ENCODE results near the gene CAMK2A. TPM values are rescaled to one million over a fixed set of nuclear protein-coding genes. Genes with fewer than 3 reads are reported as not detected.

The CAMK2A gene
- total RNA-seq: not detected in 2 replicates
- polyA plus RNA-seq: not detected in 2 replicates
- polyA plus RNA-seq (2011; cell fraction: cytosol; rRNA removed): not detected in 2 replicates
- polyA plus RNA-seq (2011; cell fraction: nucleus; rRNA removed): not detected in 2 replicates
- not detected in 2 replicates for polyA plus RNA-seq (2012)
- polyA minus RNA-seq: not detected in 2 replicates
- not detected for polyA minus RNA-seq (2011; cell fraction: cytosol; rRNA and poly(A)+ RNA removed)
- polyA minus RNA-seq (2011; cell fraction: nucleus; rRNA and poly(A)+ RNA removed): not detected in 2 replicates
- not detected for Bru-seq, nascent RNA
- BruChase-seq, experiment 1, labeled RNA remaining after a 6-hour chase: not detected
- BruChase-seq, experiment 2, labeled RNA remaining after a 2-hour chase: percentile 3 among the genes with signal in this experiment
- long read RNA-seq: 0 reads

DNA sequence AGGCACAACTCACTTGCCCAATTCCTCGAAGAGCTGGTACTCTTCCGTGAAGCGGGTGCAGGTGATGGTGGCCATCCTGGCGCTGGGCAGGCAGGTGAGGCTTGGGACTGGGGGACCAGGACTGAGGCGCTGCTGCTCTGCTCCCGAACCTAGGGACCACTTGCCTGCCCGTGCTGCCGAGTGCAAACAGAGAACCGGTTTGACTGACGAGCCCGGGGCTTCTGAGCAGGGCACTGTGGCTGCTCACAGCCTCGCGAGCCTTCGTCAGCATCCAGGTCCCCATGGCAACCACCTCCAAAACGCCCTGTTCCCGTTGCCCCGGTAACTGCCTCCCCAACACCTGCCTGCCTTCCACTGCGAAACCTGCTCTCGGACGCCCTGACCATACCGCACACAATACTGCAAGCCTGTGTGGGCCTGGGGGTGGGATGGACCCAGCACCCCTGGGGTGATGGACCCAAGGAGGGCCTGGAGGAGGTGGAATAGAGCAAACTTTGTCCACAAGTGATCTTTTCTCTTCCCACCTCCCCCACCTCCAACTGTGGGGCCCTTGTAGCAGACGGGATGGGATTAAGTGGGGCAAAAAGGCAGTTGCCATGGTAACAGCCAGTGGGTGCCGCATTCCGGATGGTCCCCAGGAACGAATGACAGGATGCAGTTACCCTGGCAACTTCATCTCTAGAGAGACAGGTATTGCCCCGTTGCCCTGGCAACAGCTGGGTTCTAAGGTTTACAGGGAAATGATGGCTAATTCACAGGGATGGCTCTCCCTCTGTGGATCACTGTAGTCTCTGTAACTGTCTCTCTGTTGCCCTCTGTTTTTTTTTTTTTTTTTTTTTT is at the start of gene CAMK2A:
Gene CAMK2A, minus strand, starts transcription at position 223 of the 840 bp plus-strand sequence. Its CDS starts 148 bp downstream, at position 75.
- no peaks in the 10 kb centered on the region for H3K36me3 ChIP-seq (ENCODE audit: control insufficient read depth in 2 of 2, extremely low read depth in 1 of 2, insufficient read depth in 2 of 2, low read length in 2 of 2)
- no peak for FAIRE-seq
- intact Hi-C loops (cut with micrococcal nuclease) (no loop called here), dilution Hi-C loops (cut with MboI; ENCODE audit: extremely low pct_ligation_motif_present, low sequenced_read_pairs) (no loop called here)
- no peaks in the 10 kb centered on the region for H4K20me1 ChIP-seq (replicated peaks; ENCODE audit: control insufficient read depth, extremely low read depth, insufficient read depth, low read length)
- H3K4me1 ChIP-seq (ENCODE audit: control insufficient read depth, extremely low read depth, insufficient read depth, low read length): no peaks in the 10 kb centered on the region
- no peaks in the 10 kb centered on the region for H3K9me3 ChIP-seq (replicated peaks; ENCODE audit: control insufficient read depth, insufficient read depth, low read length)
- H3K4me2 ChIP-seq (ENCODE audit: insufficient read depth, low read length): no peak within 1 kb of the TSS
- no peak within 1 kb of the TSS for H3K4me3 ChIP-seq (replicated peaks in 1 of 3; ENCODE audit: insufficient read depth in 1 of 3, low read depth in 1 of 3, low read length in 3 of 3)
- H3K9me1 ChIP-seq (replicated peaks; ENCODE audit: control insufficient read depth, extremely low read depth, insufficient read depth, low read length): no peaks in the 10 kb centered on the region
- no peak within 1 kb of the TSS for H2AFZ ChIP-seq (ENCODE audit: low read depth, low read length)
- no TSS peak for BruUV-seq (replicated peaks)
- H3K27ac ChIP-seq (ENCODE audit: insufficient read depth, low read depth, low read length): no peak within 1 kb of the TSS
- POLR2A ChIA-PET: no interaction called here
- no peak within 1 kb of the TSS for H3K9ac ChIP-seq (replicated peaks; ENCODE audit: extremely low read depth, insufficient read depth, low read length)
- H3K79me2 ChIP-seq (ENCODE audit: control insufficient read depth, insufficient read depth, low read length): no peaks in the 10 kb centered on the region
- no peak for DNase-seq (ENCODE audit: low read depth, low spot score)
- no peak for TF ChIP-seq JUN (IDR thresholded peaks at IDR 0.05; ENCODE audit: borderline replicate concordance, insufficient read depth, insufficient read length, low read depth)
- no peak for TF ChIP-seq MYC (IDR thresholded peaks at IDR 0.05; ENCODE audit: low read depth, low read length)
- TF ChIP-seq POLR2AphosphoS5 (IDR thresholded peaks at IDR 0.05; ENCODE audit: insufficient read depth, low read depth, low read length): no peak
- TF ChIP-seq EZH2 (IDR thresholded peaks at IDR 0.05; ENCODE audit: borderline replicate concordance, low read depth, low read length, severe bottlenecking): no peak
- CTCF ChIA-PET: interaction anchor here (1.3 kb wide), 1 partner anchor 61 kb away, joined by 4 read pairs; no protein-coding TSS in a partner anchor
- peaks cover 2 to 15% of the 10 kb centered on the region in 2 experiments for H3K27me3 ChIP-seq (ENCODE audit: control insufficient read depth in 2 of 2, insufficient read depth in 2 of 2, low read length in 2 of 2)

DNA sequence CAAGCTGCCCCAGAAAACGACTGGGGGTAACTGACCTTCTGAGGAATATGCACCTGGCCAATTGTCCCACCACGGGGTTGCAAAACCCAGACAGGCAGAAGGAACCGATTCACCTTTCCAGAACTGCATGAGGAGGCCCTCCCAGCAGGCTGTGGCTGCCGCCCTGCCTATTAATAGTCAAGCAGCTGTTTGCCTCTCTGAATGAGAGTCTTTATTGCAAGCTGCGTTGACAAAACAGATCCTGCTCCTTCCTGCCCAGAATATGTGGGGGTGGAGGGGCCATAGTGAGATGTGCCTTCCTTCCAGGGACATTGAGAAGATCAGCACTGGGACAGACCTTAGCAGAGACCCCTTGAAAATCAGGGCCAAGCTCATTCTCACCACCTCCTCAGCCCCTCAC is 49.6 kb upstream of the CAMK2A start:
- Histone ChIP-seq H3K9me3 (replicated peaks; ENCODE audit: control insufficient read depth, insufficient read depth, low read length) (no peaks in the 10 kb centered on the region), H3K27me3 (ENCODE audit: control insufficient read depth in 2 of 2, insufficient read depth in 2 of 2, low read length in 2 of 2) (peaks cover 0 to 3% of the 10 kb centered on the region in 2 experiments), H3K4me2 (ENCODE audit: insufficient read depth, low read length) (no peak overlapping the region), H3K36me3 (ENCODE audit: control insufficient read depth in 2 of 2, extremely low read depth in 1 of 2, insufficient read depth in 2 of 2, low read length in 2 of 2) (no peaks in the 10 kb centered on the region), H3K4me1 (ENCODE audit: control insufficient read depth, extremely low read depth, insufficient read depth, low read length) (no peaks in the 10 kb centered on the region), H3K9ac (replicated peaks; ENCODE audit: extremely low read depth, insufficient read depth, low read length) (no peak overlapping the region), H3K9me1 (replicated peaks; ENCODE audit: control insufficient read depth, extremely low read depth, insufficient read depth, low read length) (no peaks in the 10 kb centered on the region), H3K27ac (ENCODE audit: insufficient read depth, low read depth, low read length) (no peak overlapping the region), H3K4me3 (replicated peaks in 1 of 3; ENCODE audit: insufficient read depth in 1 of 3, low read depth in 1 of 3, low read length in 3 of 3) (no peak overlapping the region), H3K79me2 (ENCODE audit: control insufficient read depth, insufficient read depth, low read length) (no peaks in the 10 kb centered on the region), H2AFZ (ENCODE audit: low read depth, low read length) (no peak overlapping the region), H4K20me1 (replicated peaks; ENCODE audit: control insufficient read depth, extremely low read depth, insufficient read depth, low read length) (no peaks in the 10 kb centered on the region)
- FAIRE-seq (no peak), DNase-seq (ENCODE audit: low read depth, low spot score) (no peak)
- intact Hi-C loops (cut with micrococcal nuclease): no loop called here
- TF ChIP-seq MYC (IDR thresholded peaks at IDR 0.05; ENCODE audit: low read depth, low read length) (no peak), GATA2 (IDR thresholded peaks at IDR 0.05; ENCODE audit: insufficient read depth, insufficient read length, low read depth, low read length) (no peak), JUN (IDR thresholded peaks at IDR 0.05; ENCODE audit: borderline replicate concordance, insufficient read depth, insufficient read length, low read depth) (no peak), FOS (IDR thresholded peaks at IDR 0.05; ENCODE audit: borderline replicate concordance, insufficient read depth, low read length) (no peak)
- TF ChIP-seq, protein P1, sequence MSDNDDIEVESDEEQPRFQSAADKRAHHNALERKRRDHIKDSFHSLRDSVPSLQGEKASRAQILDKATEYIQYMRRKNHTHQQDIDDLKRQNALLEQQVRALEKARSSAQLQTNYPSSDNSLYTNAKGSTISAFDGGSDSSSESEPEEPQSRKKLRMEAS (IDR thresholded peaks at IDR 0.05; ENCODE audit: insufficient read depth, insufficient read length): no peak
- BruUV-seq (replicated peaks): no TSS peak
- ChIA-PET CTCF (interaction anchor here (1.2 to 1.4 kb wide), 2 partner anchors 11 to 13 kb away, joined by 4 to 5 read pairs; no protein-coding TSS in a partner anchor), POLR2A (no interaction called here)
- dilution Hi-C loops (cut with MboI; ENCODE audit: extremely low pct_ligation_motif_present, low sequenced_read_pairs): no loop called here

Measured in endothelial cell of umbilical vein (primary cell).